ENCODE data around the gene CEP131.

CEP131 gene

DNA sequence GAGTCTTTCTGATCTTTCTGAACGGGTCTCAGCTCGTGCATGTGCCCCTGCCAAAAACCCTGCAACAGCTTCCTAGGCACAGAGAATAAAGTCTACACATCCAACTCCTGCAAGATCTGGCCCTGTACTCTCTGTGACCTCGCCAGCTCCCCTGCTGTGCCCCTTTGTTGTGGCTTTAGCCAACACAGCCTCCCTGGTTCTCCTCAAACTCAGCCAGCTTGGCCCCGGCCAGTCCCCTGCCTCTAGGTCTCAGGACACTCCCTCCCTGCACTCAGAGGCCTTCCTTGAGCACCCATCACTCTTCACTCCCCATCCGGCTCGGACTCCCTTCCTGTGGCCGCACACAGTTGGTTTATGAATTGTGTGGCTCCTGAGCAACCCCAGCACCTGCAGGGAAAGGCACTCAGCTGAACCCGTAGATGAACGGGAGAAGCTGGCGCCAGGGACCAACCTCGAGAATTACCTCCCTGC is 1.4 kb downstream of the CEP131 start:
- peak in 1 of 3 experiments; percentile 28 for DNase-seq

DNA sequence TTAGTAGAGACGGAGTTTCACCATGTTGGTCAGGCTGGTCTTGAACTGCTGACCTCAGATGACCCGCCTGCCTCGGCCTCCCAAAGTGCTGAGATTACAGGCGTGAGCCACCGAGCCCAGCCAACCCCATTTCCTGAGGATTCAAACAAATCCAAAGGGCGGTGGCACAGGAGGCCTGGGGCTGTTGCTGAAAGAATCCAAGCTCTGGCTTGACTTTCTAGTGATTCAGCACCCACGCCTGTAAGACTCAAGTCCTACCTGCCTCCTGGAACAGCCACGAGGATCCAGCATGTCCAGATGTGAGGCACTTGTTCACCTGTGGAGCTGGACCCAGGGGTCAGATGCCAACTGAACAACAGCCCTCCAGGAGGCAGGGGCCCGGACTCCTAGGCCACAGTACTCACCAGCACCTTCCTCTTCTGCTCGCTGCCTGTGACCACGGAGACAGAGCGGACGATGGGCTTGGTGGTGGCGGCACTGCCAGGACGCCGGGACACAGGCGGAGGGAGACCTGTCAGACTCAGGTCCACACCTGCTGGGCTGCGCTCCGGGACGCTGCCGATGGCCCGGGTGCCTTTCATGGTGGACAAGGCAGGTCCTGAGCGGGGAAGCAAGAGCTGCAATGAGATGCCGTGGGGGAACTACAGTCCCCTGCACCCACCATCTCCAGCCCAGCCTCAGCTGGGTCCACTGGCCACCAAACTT is 3.1 kb downstream of the CEP131 start:
- no peak for DNase-seq

DNA sequence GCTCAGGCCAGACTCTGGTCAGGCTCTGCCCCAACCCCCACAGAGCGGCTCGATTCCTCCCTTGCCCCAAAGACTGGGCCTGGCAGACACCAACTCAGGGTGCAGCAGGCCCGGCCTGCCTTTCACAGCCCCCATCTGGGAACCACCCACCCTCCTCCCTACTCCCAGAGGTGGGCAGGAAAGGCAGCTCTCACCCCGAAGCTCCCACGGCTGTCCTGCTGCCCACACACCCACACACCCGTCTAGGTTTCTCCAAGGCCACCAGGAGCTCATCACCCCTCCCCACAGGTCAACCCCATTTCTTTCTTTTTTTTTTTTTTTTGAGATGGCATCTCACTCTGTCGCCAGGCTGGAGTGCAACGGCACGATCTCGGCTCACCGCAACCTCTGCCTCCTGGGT is 3.8 kb downstream of the CEP131 start:
- DNase-seq: no peak

DNA sequence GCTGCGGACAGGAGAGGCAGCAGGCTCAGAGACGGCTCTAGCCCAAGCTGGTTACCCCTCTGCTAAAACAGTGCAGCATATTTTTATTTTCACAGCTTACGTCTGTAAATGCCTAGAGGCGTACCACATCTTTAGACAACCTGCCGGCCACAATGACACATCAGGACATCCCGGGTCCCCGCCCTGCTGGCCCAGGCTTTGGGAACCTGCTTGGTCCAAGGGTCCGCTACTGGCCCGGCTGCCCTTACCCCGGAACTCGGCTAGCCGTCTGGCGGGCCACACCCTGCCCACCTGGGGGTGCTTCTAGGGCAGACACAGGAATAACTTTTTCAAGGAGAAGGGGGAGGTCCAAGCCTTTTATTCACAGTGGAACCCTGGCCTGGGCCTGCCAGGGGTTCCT is 4.3 kb downstream of the CEP131 start:
- no peak for DNase-seq

DNA sequence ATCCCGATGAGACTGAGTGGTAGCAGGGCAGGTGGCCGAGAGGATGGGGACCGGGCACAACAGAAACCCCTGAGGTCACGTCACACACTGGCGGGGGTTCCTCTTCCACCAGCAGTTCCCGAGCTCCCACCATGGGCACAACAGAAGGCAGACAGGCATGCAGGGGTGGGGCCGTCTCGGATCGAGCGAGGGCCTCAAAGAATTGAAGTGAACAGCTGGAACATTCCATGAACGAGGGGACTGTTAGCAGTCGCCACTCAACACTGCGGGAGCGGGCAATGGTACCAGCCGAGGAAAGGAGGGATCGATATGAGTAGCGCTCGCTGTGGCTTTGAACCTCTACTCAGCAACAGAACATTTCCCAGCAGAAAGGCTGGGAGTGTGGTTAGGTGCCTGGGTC is 5.3 kb downstream of the CEP131 start:
- no peak for DNase-seq

GRCh38 chr17:81213978-81214377 is 8.8 kb downstream of the CEP131 start:
- DNase-seq: no peak

DNA sequence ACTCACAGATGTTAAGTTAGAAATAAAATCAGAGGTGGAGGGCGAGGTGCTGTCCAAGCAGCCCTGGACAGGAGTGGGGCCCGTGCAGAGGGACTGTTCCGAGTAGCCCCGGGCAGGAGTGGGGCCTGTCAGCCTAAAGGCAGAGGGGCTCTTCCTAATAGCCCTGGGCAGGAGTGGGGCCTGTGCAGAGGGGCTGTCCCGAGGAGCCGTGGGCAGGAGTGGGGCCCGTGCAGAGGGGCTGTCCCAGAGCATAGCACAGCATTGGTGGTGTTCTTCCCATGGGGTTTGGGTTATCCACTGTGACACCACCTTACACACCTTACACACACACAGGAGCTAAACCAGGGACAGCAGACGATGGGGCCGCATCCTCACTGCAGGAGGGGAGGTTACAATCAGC is 10.4 kb downstream of the CEP131 start:
- no peak for DNase-seq

DNA sequence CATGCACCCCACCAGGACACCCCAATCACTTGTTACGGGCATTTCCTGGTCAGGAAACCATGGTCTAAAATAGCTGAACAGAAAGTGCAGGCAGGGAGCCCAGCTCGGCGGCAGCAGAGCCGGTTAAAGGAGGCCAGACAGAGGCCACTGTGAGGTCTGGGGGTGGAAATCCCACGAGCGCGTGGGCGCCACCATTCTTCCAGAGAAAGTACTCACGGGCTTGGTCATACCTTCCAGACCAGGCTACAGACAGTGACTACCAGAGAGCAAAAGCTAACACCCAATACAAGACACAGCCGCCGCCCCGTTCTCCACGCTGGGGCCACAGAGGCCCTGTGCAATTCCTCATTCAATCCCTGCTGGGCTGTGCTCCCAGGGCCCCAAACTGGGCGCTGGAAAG is 11.9 kb downstream of the CEP131 start:
- no peak for DNase-seq

GRCh38 chr17:81210466-81210865 is 12.3 kb downstream of the CEP131 start:
- no peak for DNase-seq

DNA sequence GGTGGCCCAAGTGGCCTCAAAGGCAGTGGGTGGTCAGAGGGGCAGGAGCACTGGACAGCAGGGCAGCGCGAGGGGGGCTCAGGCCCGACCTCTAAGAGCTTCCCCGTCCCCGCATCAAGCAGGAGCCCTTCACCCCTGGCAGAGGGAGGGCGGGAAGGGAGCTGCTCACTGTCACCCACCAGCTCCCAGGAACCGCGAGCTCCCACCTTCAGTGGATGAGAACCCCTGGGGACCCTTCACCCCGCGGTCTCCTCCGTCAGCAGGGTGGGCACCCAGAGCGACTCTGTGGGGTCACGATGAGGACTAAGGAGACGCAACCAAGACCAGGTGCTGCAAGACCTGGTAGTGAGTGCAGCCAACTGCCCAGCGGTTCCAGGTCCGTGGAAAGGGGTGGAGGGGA is 13.6 kb downstream of the CEP131 start:
- DNase-seq: no peak

DNA sequence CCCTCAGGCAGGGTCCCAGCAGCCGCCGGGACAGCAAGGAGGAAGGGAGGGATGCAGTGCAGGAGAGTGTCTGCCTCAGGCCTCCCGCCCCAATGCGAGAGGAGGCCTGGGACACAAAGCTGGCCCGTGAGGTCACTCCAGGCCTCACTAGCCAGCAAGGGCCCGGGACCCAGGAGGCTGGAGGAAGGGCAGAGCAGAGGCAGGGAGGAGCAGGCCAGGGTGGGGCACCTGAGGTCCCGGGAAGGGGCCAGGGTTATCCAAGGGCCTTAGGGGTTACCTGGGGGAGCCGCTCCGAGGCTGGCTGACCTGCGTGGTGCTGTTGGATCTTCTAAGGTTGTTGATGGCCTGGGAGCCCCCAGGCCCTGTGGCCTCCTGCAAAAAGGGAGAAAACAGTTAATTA is 14.1 kb downstream of the CEP131 start:
- no peak for DNase-seq

DNA sequence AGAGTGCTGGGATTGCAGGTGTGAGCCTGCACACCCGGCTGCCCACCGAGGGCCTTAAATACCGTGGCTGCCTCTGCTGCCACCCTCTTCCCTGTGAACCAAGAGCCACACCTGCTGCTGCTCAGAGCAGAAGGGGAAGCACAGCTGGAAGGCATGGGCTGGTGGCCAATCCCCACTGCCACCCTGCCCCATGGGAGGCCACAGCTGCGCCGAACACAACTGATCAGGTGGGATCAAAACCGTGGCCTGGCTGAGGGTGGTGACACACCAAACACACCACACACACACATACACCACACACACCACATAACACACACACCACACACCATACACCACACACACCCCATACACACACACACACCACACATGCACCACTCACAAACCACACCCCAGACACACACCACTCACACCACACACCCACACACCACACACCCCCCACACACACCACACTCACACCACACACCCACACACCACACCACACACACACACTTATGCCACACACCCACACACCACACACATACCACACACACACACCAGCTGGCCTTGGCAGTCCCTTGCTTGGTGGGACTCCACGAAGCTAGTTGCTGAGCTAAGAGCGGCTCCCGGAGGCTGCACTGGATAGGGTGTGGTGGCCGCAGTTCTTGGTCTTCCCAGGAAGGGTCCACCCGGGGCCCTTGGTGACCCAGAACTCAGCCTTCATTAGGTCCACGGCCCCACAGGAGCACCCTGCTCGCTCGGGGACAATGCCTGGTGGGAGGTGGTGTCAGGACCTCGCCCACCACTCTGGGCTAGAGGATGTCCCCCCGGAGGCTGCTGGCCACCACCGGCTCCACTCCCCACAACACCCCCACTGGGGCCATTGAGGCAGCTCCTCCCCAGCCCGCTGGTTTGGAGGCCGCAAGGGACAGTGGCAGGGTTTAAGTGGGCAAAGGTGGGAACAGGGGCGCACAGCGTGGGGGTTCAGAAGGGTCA is 14.9 kb downstream of the CEP131 start:
- peak in 2 of 3 experiments; percentile 15 to 45 for DNase-seq

DNA sequence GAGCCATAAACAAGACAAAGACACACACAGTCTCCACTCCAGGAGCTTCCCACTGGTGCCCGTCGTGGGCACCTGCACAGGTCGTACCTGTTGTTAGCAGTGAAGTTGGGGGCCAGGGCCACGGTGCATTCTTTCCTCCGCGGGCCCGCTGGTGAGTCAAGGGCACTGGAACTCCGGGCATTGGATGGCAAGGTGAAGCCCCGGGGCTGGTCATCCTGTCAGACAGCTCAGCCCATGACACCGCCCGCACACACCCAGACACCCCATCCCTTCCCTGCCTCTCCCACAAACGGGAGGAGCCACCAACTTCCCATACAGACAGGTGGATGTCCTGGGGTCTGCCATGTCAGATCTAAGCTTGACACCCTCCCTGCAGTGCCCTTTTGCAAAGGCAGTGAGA is 16.1 kb downstream of the CEP131 start:
- no peak for DNase-seq

DNA sequence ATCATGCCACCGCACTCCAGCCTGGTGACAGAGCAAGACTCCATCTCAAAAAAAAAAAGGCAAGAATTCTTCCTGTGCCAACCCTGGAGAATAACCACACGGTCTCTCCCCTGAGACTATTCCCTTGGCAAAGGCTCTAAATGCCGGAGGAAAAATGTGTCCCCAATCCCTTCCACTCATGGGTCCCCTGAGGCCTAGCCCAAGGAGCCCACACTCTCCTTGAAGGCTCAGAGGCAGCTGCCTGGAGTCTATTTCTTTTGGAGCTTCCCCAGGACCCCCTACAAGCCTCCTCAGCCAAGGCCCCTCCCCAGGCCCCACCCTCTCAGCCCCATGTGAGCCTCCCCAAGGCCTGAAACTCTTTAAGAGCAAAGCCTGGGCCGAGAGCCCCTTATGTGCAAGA is 16.6 kb downstream of the CEP131 start:
- no peak for DNase-seq

- no peak for DNase-seq
Observed at GRCh38 chr17:81204578-81204977, 18.2 kb downstream of the CEP131 start.

DNA sequence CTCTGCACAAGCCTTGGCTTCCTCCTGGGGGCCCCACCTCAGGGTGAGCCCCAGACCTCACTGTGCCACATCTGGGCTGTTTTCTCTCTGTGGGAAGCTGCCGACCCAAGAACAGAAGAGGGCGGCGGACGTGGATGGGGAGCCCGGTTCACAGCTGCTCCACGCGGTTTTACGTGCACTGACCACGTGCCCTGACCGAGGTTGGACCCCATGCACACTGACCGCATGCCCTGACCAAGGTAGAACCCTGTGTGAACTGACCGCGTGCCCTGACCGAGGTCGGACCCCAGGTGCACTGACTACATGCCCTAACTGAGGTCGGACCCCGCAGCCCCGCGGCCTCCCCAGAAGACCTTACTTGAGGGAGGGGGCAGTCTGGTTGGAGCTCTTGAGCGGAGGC is 19.6 kb downstream of the CEP131 start:
- DNase-seq: no peak

- DNase-seq: no peak
Observed at GRCh38 chr17:81202318-81202717, 20.4 kb downstream of the CEP131 start.

DNA sequence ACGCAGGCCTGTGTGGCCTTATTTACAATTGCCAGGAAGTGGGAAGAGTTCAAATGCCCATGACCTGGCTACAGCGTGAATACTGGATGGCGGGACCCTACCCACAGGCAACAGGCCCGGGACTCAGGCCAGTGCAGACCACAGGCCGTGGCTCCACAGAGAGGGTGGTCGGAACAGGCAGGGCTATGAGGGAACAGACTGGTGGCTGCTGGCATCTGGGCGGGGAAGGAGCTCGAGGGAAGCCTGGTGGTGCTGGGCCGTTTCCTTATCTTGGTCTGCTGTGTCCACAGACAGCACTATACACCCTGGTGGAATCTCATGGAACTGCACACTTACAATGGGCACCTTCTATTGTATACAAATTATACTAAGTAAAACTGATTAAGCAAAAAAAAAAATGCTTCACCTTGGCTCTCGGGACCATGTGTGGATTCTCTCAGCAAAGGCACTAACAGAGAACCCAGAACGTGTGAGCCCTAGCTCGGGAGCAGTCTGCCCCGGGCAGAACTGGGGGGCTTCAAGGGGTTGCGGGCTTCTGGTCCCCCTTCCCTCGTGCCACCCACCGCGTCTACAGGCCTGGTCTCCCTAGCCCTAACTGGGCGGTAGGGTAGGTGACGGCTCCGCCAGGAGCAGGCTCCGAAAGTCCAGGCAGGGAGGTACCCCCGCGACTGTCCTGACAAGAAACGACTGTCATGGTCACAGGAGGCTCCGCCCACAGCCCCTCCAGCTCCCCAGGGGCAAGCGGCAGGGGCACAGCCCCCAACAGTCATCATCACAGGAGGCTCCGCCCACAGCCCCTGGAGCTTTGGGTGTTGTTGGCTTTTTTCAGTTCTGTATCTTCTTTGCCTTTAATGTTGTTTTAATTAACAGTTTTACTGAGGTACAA is 21.8 kb downstream of the CEP131 start:
- peak in 1 of 3 experiments; percentile 43 for DNase-seq

DNA sequence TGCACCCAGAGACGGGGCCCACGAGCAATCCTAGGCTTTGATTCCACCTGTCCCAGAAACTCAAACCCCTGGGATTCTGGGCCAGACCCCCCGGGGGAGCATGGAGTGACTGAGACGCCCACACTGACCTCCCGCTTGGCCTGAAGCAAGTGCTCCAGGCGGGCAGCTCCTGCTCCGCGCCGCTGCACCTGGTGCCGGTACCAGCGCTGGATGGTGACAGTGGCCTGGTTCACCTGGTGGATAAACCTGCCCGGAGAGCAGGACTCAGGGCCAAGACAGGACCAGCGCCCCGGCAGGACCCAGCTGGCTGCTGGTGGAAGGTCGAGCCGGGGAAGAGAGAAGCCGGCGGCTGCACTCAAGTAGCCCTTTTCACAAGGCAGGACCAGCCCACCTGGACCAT is 22.6 kb downstream of the CEP131 start:
- DNase-seq: no peak

DNA sequence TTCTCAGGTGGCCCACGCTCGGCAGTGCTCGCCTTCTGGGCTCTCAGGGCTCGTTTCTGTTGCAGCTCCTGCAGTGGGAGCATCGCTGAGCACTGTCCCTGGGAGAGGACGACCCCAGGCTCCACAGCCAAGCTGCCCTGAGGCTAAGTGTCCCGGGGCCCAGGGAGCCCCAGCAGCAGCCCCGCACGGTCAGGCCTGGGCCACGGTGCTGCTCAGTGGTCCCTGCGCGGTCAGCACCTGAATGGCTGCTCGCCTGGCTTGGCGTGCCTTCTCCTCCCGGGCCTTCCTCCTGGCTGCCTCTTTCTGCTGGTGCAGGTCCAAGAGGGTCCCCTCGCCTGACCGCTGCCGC is 23.3 kb downstream of the CEP131 start:
- no peak for DNase-seq

DNA sequence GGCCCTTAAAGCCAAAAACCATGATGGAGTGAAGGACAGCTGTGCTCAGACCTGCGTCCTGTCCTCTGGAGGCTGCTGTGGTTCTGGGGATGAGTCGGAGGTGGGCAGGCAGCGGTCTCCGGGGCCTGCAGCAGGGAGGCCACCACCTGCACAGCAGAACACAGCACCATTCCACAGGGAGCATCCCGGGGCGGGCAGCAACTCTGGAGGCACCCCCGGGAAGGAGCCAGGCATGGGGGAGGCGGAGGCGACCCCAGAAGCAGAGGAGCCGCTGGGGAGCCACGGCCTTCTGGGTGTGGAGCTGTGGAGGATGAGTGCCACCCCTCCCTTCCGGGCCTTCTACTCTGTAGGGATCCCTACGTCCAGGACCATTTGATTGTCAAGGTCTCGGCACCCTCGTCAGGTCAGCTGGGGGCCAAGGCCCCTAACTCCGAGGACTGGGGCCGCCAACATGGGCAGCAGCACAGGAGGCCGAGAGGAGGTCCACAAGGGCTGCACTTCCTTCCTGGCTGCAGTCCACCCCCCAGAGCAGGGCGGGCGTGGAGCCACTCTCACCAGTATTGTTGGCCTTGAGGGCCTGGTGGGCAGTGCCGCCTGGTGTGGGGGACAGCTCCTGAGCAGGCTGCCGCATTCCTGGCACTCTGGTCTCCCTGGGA is 23.8 kb downstream of the CEP131 start:
- no peak for DNase-seq

DNA sequence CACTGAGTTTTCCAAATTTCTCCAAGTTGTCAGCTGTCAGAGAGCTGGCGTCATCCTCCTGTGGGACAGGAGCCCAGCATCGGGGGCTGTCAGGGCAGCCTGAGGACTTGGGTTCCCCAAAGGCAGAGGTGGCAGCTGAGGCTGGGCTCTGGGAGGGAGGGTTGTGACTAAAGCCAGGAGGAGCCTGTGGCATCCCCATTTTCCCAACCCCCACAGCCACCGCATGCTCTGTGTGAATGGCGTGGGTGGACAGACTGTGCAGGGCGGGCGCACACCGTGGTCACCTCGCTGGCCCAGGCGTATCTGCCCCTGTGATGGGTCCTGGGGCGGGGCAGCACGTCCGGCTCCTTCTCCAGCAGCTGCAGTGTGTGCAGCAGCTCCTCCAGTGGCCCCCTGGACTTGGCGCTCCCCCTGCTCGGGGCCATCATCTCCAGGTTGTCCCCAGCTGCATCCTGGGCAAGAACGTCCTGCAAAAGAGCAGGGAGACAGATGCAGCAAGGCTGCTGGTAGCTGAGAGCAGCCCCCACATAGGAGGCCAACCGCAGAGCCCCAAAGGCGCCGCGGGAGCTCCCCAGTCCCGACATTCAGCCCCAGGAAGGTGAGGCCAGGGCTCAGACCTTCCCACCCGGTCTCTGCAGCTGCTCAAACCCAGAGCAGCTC is 24.8 kb downstream of the CEP131 start:
- DNase-seq: no peak
